ENCODE measurements around the gene PPIL1. TPM values are rescaled to one million over a fixed set of nuclear protein-coding genes. Genes with fewer than 3 reads are reported as not detected.

The PPIL1 gene
- total and polyA plus RNA-seq, 2 of the 13 experiments (the other 11 are each of a cell fraction or from before 2014, with no cell fraction given), result 74.2 to 144 TPM

- TF ChIP-seq MYPOP (CRISPR knock-in tag; IDR thresholded peaks at IDR 0.05) (peak; percentile 72; the same call in 1 of the 2 replicates), ZNF263 (CRISPR knock-in tag; IDR thresholded peaks at IDR 0.05) (peak; percentile 80), ZNF335 (CRISPR knock-in tag; IDR thresholded peaks at IDR 0.05) (peak; percentile 93), TFDP2 (CRISPR knock-in tag; IDR thresholded peaks at IDR 0.05) (peak; percentile 93), TAF15 (IDR thresholded peaks at IDR 0.05; ENCODE audit: low read depth, low read length, poor library complexity, severe bottlenecking) (no peak), MXD3 (CRISPR knock-in tag; IDR thresholded peaks at IDR 0.05) (peak; percentile 93), ZBTB44 (CRISPR knock-in tag; IDR thresholded peaks at IDR 0.05) (no peak), NRL (CRISPR knock-in tag; IDR thresholded peaks at IDR 0.05; ENCODE audit: borderline replicate concordance) (peak; percentile 92), ZBTB21 (CRISPR knock-in tag; IDR thresholded peaks at IDR 0.05) (no peak), SP5 (CRISPR knock-in tag; IDR thresholded peaks at IDR 0.05; ENCODE audit: borderline replicate concordance, low read depth) (0 out of 2 replicates have a peak, but pooled peaks have one; percentile 56), ISX (CRISPR knock-in tag; conservative IDR thresholded peaks at IDR 0.05) (no peak), ZNF772 (CRISPR knock-in tag; IDR thresholded peaks at IDR 0.05) (0 out of 2 replicates have a peak, but pooled peaks have one; percentile 55), SMARCC2 (IDR thresholded peaks at IDR 0.05) (no peak), MED8 (CRISPR knock-in tag; IDR thresholded peaks at IDR 0.05; ENCODE audit: insufficient replicate concordance) (peak; percentile 21), ZNF747 (CRISPR knock-in tag; IDR thresholded peaks at IDR 0.05; ENCODE audit: borderline replicate concordance) (peak; percentile 90; the same call in 1 of the 2 replicates), PRDM10 (CRISPR knock-in tag; IDR thresholded peaks at IDR 0.05; ENCODE audit: low read depth) (peak; percentile 94), IKZF4 (CRISPR knock-in tag; IDR thresholded peaks at IDR 0.05; ENCODE audit: borderline replicate concordance, low read depth, not compliant biosample characterization) (peak; percentile 85), PLSCR1 (CRISPR knock-in tag; IDR thresholded peaks at IDR 0.05; ENCODE audit: borderline replicate concordance) (no peak; the same call in 1 of the 2 replicates)
Measured at GRCh38 chr6:36885461-36886401, 11.1 kb upstream of the PPIL1 start, which contains the start of gene C6orf89 (continued).

Measured in HepG2 (cell line).